ENCODE data around the gene XPO6. TPM values are rescaled to one million over a fixed set of nuclear protein-coding genes. Genes with fewer than 3 reads are reported as not detected.
"Not testable (repeated sequence)": the region's sequence is repeated elsewhere in the genome, so short reads cannot be mapped to it uniquely, and the experiment has no call there.

XPO6 gene
- polyA plus RNA-seq, 10 donors = 46.4 to 86.4 (median 56.2) TPM

DNA sequence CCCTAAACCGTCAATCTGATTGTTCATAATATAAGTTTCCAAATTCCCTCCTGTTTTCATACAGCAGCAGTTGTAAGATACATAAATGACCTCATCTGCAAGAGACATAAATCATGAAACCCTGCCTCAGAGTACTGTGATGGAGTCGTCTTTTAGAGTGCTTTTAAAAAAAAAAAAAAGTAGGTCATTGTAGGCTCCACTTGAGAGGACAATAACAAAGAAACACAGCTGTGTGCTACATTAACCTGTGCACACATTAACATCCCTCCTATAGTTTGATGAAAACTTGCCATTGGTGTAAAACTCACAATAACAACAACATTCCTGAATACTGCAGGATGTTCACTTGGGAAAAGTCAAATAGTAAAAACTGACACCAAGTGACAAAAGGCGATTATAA is 56.5 kb downstream of the XPO6 start:
- DNase-seq = no peak

DNA sequence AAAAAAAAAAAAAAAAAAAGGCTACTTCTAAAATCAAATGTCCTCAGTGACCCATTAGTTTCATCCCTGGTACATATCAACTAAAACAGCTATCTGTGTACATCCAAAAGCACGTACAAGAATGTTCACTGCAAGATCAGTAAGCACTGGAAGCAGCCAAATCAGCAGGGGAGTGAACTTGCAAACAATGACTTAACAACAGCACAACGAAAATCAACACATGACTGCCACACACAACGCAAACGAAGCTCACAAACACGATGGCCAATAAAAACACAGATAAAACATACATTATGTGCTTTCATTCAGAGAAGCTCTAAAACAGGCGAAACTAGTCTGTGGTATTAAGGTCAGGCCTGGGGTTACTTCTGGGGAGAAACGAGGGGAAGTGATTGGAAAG is 60.6 kb downstream of the XPO6 start:
- no peak for DNase-seq

GRCh38 chr16:28149011-28149888 is 62.5 kb downstream of the XPO6 start:
- no peak for DNase-seq

GRCh38 chr16:28146536-28146935 is 65.2 kb downstream of the XPO6 start:
- DNase-seq = no peak

- DNase-seq = no peak
These were observed 66.0 kb downstream of the XPO6 start for GRCh38 chr16:28145796-28146195.

- DNase-seq = peak in 1 of 3 donors; percentile 7
These were observed 70.8 kb downstream of the XPO6 start for GRCh38 chr16:28140788-28141618.

GRCh38 chr16:28139530-28139929 is 72.2 kb downstream of the XPO6 start:
- no peak for DNase-seq

GRCh38 chr16:28136751-28137434 is 74.9 kb downstream of the XPO6 start:
- DNase-seq = no peak

GRCh38 chr16:28133666-28134065 is 78.1 kb downstream of the XPO6 start:
- no peak for DNase-seq

GRCh38 chr16:28131743-28132393 is 79.9 kb downstream of the XPO6 start:
- DNase-seq = no peak

GRCh38 chr16:28131181-28131580 is 80.6 kb downstream of the XPO6 start:
- DNase-seq = peak in 2 of 3 donors; percentile 24 to 55

DNA sequence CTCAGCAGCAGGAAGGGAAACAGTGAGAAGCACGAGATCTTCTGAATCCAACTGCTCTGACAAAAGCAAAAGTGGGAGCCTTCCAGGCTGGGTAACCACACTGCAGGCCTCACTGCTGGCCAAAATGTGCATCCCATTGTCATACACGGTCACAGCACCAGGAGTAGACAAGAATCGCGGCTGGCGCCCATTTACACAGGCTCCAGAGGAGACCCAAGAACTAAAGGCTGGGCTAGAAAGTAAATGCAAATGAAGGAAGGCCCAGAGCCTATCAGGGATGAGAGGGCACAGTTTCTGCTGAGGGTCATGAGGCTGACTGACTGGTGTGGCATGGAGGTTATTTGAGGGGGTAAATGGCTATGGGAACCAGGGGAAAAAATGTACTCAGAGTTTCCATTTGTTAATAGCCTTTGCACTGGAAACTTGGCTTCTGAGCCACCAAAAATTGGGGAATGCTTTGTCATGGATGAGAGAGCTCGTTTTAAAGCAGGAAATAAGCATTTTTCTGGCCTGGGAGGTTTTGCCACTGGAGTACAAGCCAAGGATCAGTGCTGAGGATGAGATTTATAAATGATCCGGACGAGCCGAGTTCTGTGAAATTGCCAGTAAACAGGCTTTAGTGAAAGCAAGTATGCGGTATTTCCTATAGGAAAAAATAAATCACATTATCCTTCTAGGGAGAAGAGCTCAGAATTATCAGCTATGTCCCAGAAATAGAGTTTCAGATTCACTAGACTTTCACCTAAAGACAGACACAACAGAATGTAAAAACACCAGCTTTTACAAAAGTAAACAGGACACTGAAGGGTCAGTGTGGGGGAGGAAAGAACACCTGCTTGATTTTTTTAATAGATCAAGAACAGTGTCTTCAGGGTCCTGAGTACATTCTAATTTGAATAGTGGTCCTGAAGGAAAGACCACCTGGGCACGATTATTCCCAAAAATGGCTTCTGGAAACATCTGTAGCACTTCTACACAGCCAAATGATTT is 81.4 kb downstream of the XPO6 start:
- peak; percentile 64 to 88 (median 85) for DNase-seq

DNA sequence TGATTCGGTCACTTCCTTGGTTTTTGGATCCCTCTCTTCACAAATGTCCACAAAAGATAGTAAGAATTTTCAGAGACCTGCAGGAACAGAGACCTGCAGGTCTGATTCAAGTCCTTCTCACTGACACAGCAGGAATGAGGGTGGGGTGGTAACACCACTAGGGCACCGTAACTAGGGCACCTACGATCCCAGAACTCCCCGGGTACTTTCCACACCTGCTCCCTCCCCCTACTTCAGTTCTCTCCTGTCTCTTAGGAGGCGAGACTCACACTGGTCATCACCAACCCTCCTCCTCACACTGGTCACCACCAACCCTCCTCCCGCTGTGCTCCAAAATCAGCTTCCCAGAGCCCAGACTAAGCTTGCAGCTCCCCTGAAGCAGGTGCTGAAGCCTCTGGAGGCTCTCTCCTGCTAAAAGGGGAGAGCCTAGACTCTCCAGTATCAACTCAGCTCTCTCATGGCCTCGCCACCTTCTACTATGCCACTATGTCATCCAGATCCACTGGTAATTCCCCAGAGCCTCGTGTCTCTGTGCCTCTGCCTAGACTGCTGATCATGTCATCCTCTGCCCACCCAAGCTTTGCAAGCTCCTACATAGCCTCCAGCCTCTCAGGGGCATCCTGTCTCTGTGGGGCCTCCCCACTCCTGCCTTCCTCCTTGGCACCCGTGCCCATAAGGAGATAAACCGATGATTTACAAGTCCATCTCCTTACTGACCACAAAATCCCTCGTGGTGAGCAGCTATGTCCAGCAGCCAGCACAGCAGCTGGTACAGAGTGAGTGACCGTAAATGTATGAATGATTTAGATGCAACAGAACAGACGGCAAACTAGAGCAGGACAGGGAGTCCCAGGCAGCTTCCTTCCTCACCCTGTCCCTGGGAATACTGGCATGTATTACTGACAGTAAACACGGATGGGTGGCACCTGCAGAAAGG is 84.8 kb downstream of the XPO6 start:
- DNase-seq = no peak

- DNase-seq = no peak
These were observed 86.2 kb downstream of the XPO6 start for GRCh38 chr16:28125592-28125991.

DNA sequence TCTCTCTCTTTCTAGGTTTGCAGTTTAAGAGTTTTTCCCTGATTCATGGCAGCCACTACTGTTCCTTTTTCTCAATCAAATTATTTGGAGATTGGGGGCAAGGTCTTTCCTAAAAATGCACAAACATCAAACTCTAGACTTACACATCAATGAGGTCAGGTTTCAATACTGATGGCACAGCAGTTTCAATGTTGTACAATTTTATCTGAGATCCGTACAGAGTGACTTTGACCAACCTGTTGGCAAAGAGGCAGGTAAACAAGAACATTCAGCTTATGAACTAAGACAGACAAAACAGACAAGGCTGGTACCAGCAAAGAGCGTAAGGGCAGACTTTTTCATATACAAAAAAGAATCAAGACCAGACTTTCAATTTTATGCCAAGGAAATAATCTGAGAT is 90.2 kb downstream of the XPO6 start:
- DNase-seq = no peak

GRCh38 chr16:28120754-28121153 is 91.0 kb downstream of the XPO6 start:
- no peak for DNase-seq

DNA sequence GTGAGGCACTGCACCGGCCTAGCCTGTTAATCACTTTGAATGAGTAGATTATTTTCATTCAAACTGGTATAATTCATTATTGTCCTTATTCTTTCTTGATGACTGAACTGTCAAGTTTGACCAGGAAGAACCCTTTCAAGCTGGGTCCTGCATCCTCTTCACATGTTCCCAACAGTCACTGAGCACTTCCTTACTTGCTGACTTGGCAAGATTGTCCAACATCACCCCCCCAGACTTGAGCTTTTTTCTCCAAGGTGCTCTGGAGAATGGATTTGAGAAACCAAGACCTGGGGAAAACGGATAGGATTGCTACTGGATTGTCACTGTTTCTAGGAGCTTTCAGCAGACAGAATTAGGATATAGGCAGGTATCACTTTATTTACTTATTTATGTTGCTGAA is 93.1 kb downstream of the XPO6 start:
- DNase-seq = no peak

GRCh38 chr16:28117168-28117565 is 94.6 kb downstream of the XPO6 start:
- DNase-seq = no peak

GRCh38 chr16:28115866-28116265 is 95.9 kb downstream of the XPO6 start:
- DNase-seq = not testable (repeated sequence)

All from muscle of back (tissue), 11 donors.